ENCODE results near the gene FARP1.

FARP1 gene

GRCh38 chr13:98158172-98158899, 15.4 kb downstream of the FARP1 start:
- Histone ChIP-seq H3K36me3 (ENCODE audit: control insufficient read depth, low read length) (no peaks in the 10 kb centered on the region), H3K4me1 (ENCODE audit: control insufficient read depth, low read length) (no peaks in the 10 kb centered on the region), H3K27ac (ENCODE audit: low read depth, low read length) (no peak overlapping the region), H3K27me3 (ENCODE audit: control insufficient read depth, low read length) (no peaks in the 10 kb centered on the region), H3K4me3 (ENCODE audit: low read length) (no peak overlapping the region), H4K20me1 (ENCODE audit: control insufficient read depth, insufficient read depth, low read depth, low read length) (no peaks in the 10 kb centered on the region), H3K9me3 (ENCODE audit: control insufficient read depth, insufficient read depth, low read length) (no peaks in the 10 kb centered on the region), H3K9me2 (replicated peaks; ENCODE audit: control insufficient read depth, low read length) (no peaks in the 10 kb centered on the region), H3K4me2 (ENCODE audit: low read length) (no peak overlapping the region), H3K79me2 (ENCODE audit: control insufficient read depth, low read length) (no peaks in the 10 kb centered on the region), H3F3A (ENCODE audit: control insufficient read depth, insufficient read depth) (no peaks in the 10 kb centered on the region)
- no peak for TF ChIP-seq CTCF (IDR thresholded peaks at IDR 0.05; ENCODE audit: low read depth, low read length, poor library complexity, severe bottlenecking)
- no peak for TF ChIP-seq EZH2phosphoT487 (IDR thresholded peaks at IDR 0.05; ENCODE audit: borderline replicate concordance, low read length)

GRCh38 chr13:98162935-98163334, 20.0 kb downstream of the FARP1 start:
- TF ChIP-seq EZH2phosphoT487 (IDR thresholded peaks at IDR 0.05; ENCODE audit: borderline replicate concordance, low read length) = no peak
- TF ChIP-seq CTCF (IDR thresholded peaks at IDR 0.05; ENCODE audit: low read depth, low read length, poor library complexity, severe bottlenecking) = no peak
- Histone ChIP-seq H3K4me3 (ENCODE audit: low read length) (no peak overlapping the region), H3K36me3 (ENCODE audit: control insufficient read depth, low read length) (no peaks in the 10 kb centered on the region), H3K4me1 (ENCODE audit: control insufficient read depth, low read length) (no peaks in the 10 kb centered on the region), H3K4me2 (ENCODE audit: low read length) (no peak overlapping the region), H4K20me1 (ENCODE audit: control insufficient read depth, insufficient read depth, low read depth, low read length) (no peaks in the 10 kb centered on the region), H3K9me2 (replicated peaks; ENCODE audit: control insufficient read depth, low read length) (no peaks in the 10 kb centered on the region), H3K27ac (ENCODE audit: low read depth, low read length) (no peak overlapping the region), H3K9me3 (ENCODE audit: control insufficient read depth, insufficient read depth, low read length) (no peaks in the 10 kb centered on the region), H3K27me3 (ENCODE audit: control insufficient read depth, low read length) (no peaks in the 10 kb centered on the region), H3K79me2 (ENCODE audit: control insufficient read depth, low read length) (no peaks in the 10 kb centered on the region), H3F3A (ENCODE audit: control insufficient read depth, insufficient read depth) (no peaks in the 10 kb centered on the region)

- Histone ChIP-seq H3K79me2 (ENCODE audit: control insufficient read depth, low read length) (no peaks in the 10 kb centered on the region), H3K9me3 (ENCODE audit: control insufficient read depth, insufficient read depth, low read length) (no peaks in the 10 kb centered on the region), H4K20me1 (ENCODE audit: control insufficient read depth, insufficient read depth, low read depth, low read length) (no peaks in the 10 kb centered on the region), H3K4me3 (ENCODE audit: low read length) (no peak overlapping the region), H3K27ac (ENCODE audit: low read depth, low read length) (no peak overlapping the region), H3K36me3 (ENCODE audit: control insufficient read depth, low read length) (no peaks in the 10 kb centered on the region), H3K9me2 (replicated peaks; ENCODE audit: control insufficient read depth, low read length) (no peaks in the 10 kb centered on the region), H3K4me2 (ENCODE audit: low read length) (no peak overlapping the region), H3K27me3 (ENCODE audit: control insufficient read depth, low read length) (no peaks in the 10 kb centered on the region), H3F3A (ENCODE audit: control insufficient read depth, insufficient read depth) (no peaks in the 10 kb centered on the region), H3K4me1 (ENCODE audit: control insufficient read depth, low read length) (no peaks in the 10 kb centered on the region)
- TF ChIP-seq CTCF (IDR thresholded peaks at IDR 0.05; ENCODE audit: low read depth, low read length, poor library complexity, severe bottlenecking) = no peak
Measured at GRCh38 chr13:98169331-98169730, 26.4 kb downstream of the FARP1 start.

Data from DOHH2 (cell line).